Neural cell (in vitro differentiated cells): ENCODE results near the gene CTTN. TPM values are rescaled to one million over a fixed set of nuclear protein-coding genes. Genes with fewer than 3 reads are reported as not detected.

ENCODE experiments used
- H2AFZ ChIP-seq: fragments of 200-600, 300-800 bp; sonication (generic), shearing (Covaris generic); 2 replicates; pipeline ENCODE4 v1.6.0; 2014; ENCODE audit warnings: low read depth, mild to moderate bottlenecking, antibody characterized with exemption, low read length, moderate library complexity
- H3F3A ChIP-seq: fragments of 200-600 bp; shearing (Covaris generic); 2 replicates; pipeline ENCODE4 v1.6.1; 2016; ENCODE audit warnings: mild to moderate bottlenecking, moderate library complexity, mixed read lengths, antibody characterized with exemption, low read length; ENCODE audit not compliant: insufficient read depth, poor library complexity, severe bottlenecking
- H3K27ac ChIP-seq: fragments of 200-600, 300-800 bp; sonication (generic), shearing (Covaris generic); 2 replicates; pipeline ENCODE4 v1.5.1; 2014; ENCODE audit warnings: mild to moderate bottlenecking, low read length, moderate library complexity
- H3K27me3 ChIP-seq: fragments of 300-800, 200-600 bp; sonication (generic), shearing (Covaris generic); 2 replicates; pipeline ENCODE4 v1.6.0; 2014; ENCODE audit warnings: mild to moderate bottlenecking, low read depth, low read length, moderate library complexity; ENCODE audit not compliant: insufficient read depth
- H3K36me3 ChIP-seq: fragments of 300-800, 200-600 bp; sonication (generic), shearing (Covaris generic); 2 replicates; pipeline ENCODE4 v1.5.1; 2014; ENCODE audit warnings: mild to moderate bottlenecking, antibody characterized with exemption, low read length, moderate library complexity; ENCODE audit not compliant: insufficient read depth
- H3K4me2 ChIP-seq: fragments of 300-800, 200-600 bp; sonication (generic), shearing (Covaris generic); 2 replicates; pipeline ENCODE4 v1.6.0; 2014; ENCODE audit warnings: mild to moderate bottlenecking, low read length
- H3K4me3 ChIP-seq: fragments of 300-800, 200-600 bp; sonication (generic), shearing (Covaris generic); 2 replicates; pipeline ENCODE4 v1.5.1; 2014; ENCODE audit warnings: mild to moderate bottlenecking, low read length, moderate library complexity
- H3K79me2 ChIP-seq: fragments of 200-600 bp; shearing (Covaris generic); replicated peaks from 2 replicates; pipeline ENCODE4 v1.6.0; 2014; ENCODE audit warnings: mild to moderate bottlenecking, low read length, moderate library complexity; ENCODE audit not compliant: insufficient read depth
- H3K9ac ChIP-seq: fragments of 300-800, 200-600 bp; sonication (generic), shearing (Covaris generic); 2 replicates; pipeline ENCODE4 v1.6.1; 2016; ENCODE audit warnings: mild to moderate bottlenecking, low read length, mixed read lengths
- H3K9me2 ChIP-seq: fragments of 200-600 bp; shearing (Covaris generic); 2 replicates; pipeline ENCODE4 v1.6.1; 2016; ENCODE audit warnings: mild to moderate bottlenecking, low read length, mixed read lengths; ENCODE audit not compliant: insufficient read depth
- H3K9me3 ChIP-seq: fragments of 200-600, 300-800 bp; sonication (generic), shearing (Covaris generic); 2 replicates; pipeline ENCODE4 v1.6.1; 2016; ENCODE audit warnings: mild to moderate bottlenecking, mixed run types, low read length, moderate library complexity, mixed read lengths
- H4K20me1 ChIP-seq: fragments of 200-600 bp; shearing (Covaris generic); 2 replicates; pipeline ENCODE4 v1.6.1; 2016; ENCODE audit warnings: mild to moderate bottlenecking, mixed run types; ENCODE audit not compliant: insufficient read depth
- CTCF ChIP-seq: fragments of 450-650 bp; IDR thresholded peaks from 2 replicates; pipeline ENCODE4 v1.5.1; 2014; ENCODE audit warnings: antibody characterized with exemption, mild to moderate bottlenecking, moderate library complexity; ENCODE audit not compliant: poor library complexity, severe bottlenecking
- EP300 ChIP-seq: fragments of 450-650 bp; conservative IDR thresholded peaks from 2 replicates; pipeline ENCODE4 v1.6.1; 2014; ENCODE audit warnings: antibody characterized with exemption, mild to moderate bottlenecking, moderate library complexity; ENCODE audit not compliant: poor library complexity, severe bottlenecking
- EZH2 ChIP-seq: fragments of 200-600, 300-800 bp; shearing (Covaris generic), sonication (generic); IDR thresholded peaks from 2 replicates; pipeline ENCODE4 v1.6.1; 2014; ENCODE audit warnings: antibody characterized with exemption, low read length, borderline replicate concordance, mild to moderate bottlenecking; ENCODE audit not compliant: insufficient read depth, poor library complexity, severe bottlenecking
- MXI1 ChIP-seq: fragments of 450-650 bp; conservative IDR thresholded peaks from 2 replicates; pipeline ENCODE4 v1.6.1; 2014; ENCODE audit warnings: antibody characterized with exemption, mild to moderate bottlenecking; ENCODE audit not compliant: poor library complexity, severe bottlenecking
- POLR2AphosphoS5 ChIP-seq: IDR thresholded peaks from 2 replicates; pipeline ENCODE4 v1.6.1; 2012
- RAD21 ChIP-seq: fragments of 450-650 bp; conservative IDR thresholded peaks from 2 replicates; pipeline ENCODE4 v1.6.1; 2014; ENCODE audit warnings: antibody characterized with exemption, mild to moderate bottlenecking, moderate library complexity
- SMC3 ChIP-seq: fragments of 450-650 bp; conservative IDR thresholded peaks from 2 replicates; pipeline ENCODE4 v1.6.1; 2014; ENCODE audit warnings: antibody characterized with exemption, mild to moderate bottlenecking, moderate library complexity; ENCODE audit not compliant: poor library complexity
- TAF1 ChIP-seq: IDR thresholded peaks from 2 replicates; pipeline ENCODE4 v1.6.1; 2012; ENCODE audit warnings: low read depth
- polyA plus RNA-seq: library from polyadenylated mRNA; depleted of rRNA; stranded (reverse); fragments of >200 nt; gene quantifications from 2 replicates; pipeline ENCODE4 v1.2.3, GENCODE V29; 2014
- TF ChIP-seq, protein P1 (sequence below): IDR thresholded peaks from 2 replicates; pipeline ENCODE4 v1.6.1; 2012; ENCODE audit warnings: borderline replicate concordance

Gene CTTN
- polyA plus RNA-seq, 1 donor from 2014 or later, result 220 TPM

DNA sequence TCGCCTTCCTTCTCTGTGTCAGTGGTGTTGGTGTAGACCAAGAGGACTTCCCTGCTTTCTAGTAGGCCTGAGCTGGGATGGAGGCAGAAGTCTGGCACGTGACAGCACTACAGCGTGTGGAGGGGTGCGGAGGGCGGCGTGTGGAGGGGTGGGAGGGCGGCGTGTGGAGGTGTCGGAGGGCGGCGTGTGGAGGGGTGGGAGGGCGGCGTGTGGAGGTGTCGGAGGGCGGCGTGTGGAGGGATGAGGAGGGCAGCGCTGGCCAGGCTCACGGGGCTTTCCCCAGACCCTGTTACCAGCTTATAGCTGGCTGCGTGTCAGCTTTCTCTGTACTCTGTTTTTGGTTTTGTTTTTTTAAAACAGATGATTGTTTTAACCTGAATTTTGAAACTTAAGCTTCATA lies 45.7 kb upstream of the CTTN start:
- no peak overlapping the region for H3K4me3 ChIP-seq
- no peaks in the 10 kb centered on the region for H3K27me3 ChIP-seq
- peaks cover 13% of the 10 kb centered on the region for H3K36me3 ChIP-seq
- H3K9me3 ChIP-seq, result no peaks in the 10 kb centered on the region
- TF ChIP-seq RAD21 (no peak), MXI1 (no peak), POLR2AphosphoS5 (no peak), EZH2 (no peak), SMC3 (no peak)
- no peaks in the 10 kb centered on the region for H3K9me2 ChIP-seq
- no peak overlapping the region for H3K4me2 ChIP-seq
- no peaks in the 10 kb centered on the region for H3K79me2 ChIP-seq
- H4K20me1 ChIP-seq, result no peaks in the 10 kb centered on the region
- H2AFZ ChIP-seq, result no peak overlapping the region
- no peak overlapping the region for H3K9ac ChIP-seq
- H3K27ac ChIP-seq, result no peak overlapping the region
- H3F3A ChIP-seq, result no peaks in the 10 kb centered on the region

- H3K27me3 ChIP-seq, result no peaks in the 10 kb centered on the region
- H3K9me3 ChIP-seq, result no peaks in the 10 kb centered on the region
- H3K9ac ChIP-seq, result no peak overlapping the region
- no peak for TF ChIP-seq SMC3
- TF ChIP-seq, protein P1, sequence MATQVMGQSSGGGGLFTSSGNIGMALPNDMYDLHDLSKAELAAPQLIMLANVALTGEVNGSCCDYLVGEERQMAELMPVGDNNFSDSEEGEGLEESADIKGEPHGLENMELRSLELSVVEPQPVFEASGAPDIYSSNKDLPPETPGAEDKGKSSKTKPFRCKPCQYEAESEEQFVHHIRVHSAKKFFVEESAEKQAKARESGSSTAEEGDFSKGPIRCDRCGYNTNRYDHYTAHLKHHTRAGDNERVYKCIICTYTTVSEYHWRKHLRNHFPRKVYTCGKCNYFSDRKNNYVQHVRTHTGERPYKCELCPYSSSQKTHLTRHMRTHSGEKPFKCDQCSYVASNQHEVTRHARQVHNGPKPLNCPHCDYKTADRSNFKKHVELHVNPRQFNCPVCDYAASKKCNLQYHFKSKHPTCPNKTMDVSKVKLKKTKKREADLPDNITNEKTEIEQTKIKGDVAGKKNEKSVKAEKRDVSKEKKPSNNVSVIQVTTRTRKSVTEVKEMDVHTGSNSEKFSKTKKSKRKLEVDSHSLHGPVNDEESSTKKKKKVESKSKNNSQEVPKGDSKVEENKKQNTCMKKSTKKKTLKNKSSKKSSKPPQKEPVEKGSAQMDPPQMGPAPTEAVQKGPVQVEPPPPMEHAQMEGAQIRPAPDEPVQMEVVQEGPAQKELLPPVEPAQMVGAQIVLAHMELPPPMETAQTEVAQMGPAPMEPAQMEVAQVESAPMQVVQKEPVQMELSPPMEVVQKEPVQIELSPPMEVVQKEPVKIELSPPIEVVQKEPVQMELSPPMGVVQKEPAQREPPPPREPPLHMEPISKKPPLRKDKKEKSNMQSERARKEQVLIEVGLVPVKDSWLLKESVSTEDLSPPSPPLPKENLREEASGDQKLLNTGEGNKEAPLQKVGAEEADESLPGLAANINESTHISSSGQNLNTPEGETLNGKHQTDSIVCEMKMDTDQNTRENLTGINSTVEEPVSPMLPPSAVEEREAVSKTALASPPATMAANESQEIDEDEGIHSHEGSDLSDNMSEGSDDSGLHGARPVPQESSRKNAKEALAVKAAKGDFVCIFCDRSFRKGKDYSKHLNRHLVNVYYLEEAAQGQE, result no peak
- TF ChIP-seq POLR2AphosphoS5, result no peak
- TF ChIP-seq RAD21, result no peak
- TF ChIP-seq TAF1, result no peak
- TF ChIP-seq EZH2, result no peak
- TF ChIP-seq EP300, result no peak
- no peak for TF ChIP-seq MXI1
- no peak for TF ChIP-seq CTCF
- H3K79me2 ChIP-seq, result no peaks in the 10 kb centered on the region
- H3K4me3 ChIP-seq, result no peak overlapping the region
- H2AFZ ChIP-seq, result no peak overlapping the region
- no peak overlapping the region for H3K27ac ChIP-seq
- H3K9me2 ChIP-seq, result no peaks in the 10 kb centered on the region
- peaks cover 13% of the 10 kb centered on the region for H3K36me3 ChIP-seq
- no peak overlapping the region for H3K4me2 ChIP-seq
- H3F3A ChIP-seq, result no peaks in the 10 kb centered on the region
- H4K20me1 ChIP-seq, result no peaks in the 10 kb centered on the region
Observed at GRCh38 chr11:70353329-70353728, 45.0 kb upstream of the CTTN start.
